ENCODE data around the gene CCP110. TPM values are rescaled to one million over a fixed set of nuclear protein-coding genes. Genes with fewer than 3 reads are reported as not detected.
A peak's percentile ranks its signal among the peaks of the same experiment; 100 is the strongest.

Gene CCP110
- total RNA-seq, 1 experiment from 2014 or later, result 30.1 TPM

GRCh38 chr16:19484096-19484495, 39.6 kb upstream of the CCP110 start:
- Histone ChIP-seq H4K20me1 (ENCODE audit: insufficient read depth, low read depth, low read length) (no peaks in the 10 kb centered on the region), H3K4me3 (ENCODE audit: low read length) (no peak overlapping the region), H3K4me1 (ENCODE audit: low read length) (no peaks in the 10 kb centered on the region), H3K36me3 (ENCODE audit: insufficient read depth, low read length) (no peaks in the 10 kb centered on the region), H3K4me2 (ENCODE audit: low read depth, low read length, poor library complexity, severe bottlenecking) (no peak overlapping the region), H3K27me3 (ENCODE audit: low read length) (no peaks in the 10 kb centered on the region), H2AFZ (ENCODE audit: low read length) (no peak overlapping the region), H3K9me3 (ENCODE audit: low read length) (no peaks in the 10 kb centered on the region), H3K27ac (ENCODE audit: low read length) (no peak overlapping the region), H3K79me2 (ENCODE audit: low read length) (no peaks in the 10 kb centered on the region), H3K9ac (ENCODE audit: low read length) (no peak overlapping the region), H3K9me2 (replicated peaks; ENCODE audit: insufficient read depth, low read length) (no peaks in the 10 kb centered on the region)
- DNase-seq, result no peak

GRCh38 chr16:19485611-19486010, 38.1 kb upstream of the CCP110 start:
- no peaks in the 10 kb centered on the region for H4K20me1 ChIP-seq (ENCODE audit: insufficient read depth, low read depth, low read length)
- H3K9me2 ChIP-seq (replicated peaks; ENCODE audit: insufficient read depth, low read length), result no peaks in the 10 kb centered on the region
- DNase-seq, result no peak
- H3K36me3 ChIP-seq (ENCODE audit: insufficient read depth, low read length), result no peaks in the 10 kb centered on the region
- H3K4me3 ChIP-seq (ENCODE audit: low read length), result no peak overlapping the region
- no peak overlapping the region for H2AFZ ChIP-seq (ENCODE audit: low read length)
- no peaks in the 10 kb centered on the region for H3K79me2 ChIP-seq (ENCODE audit: low read length)
- no peak overlapping the region for H3K4me2 ChIP-seq (ENCODE audit: low read depth, low read length, poor library complexity, severe bottlenecking)
- no peak overlapping the region for H3K27ac ChIP-seq (ENCODE audit: low read length)
- H3K4me1 ChIP-seq (ENCODE audit: low read length), result no peaks in the 10 kb centered on the region
- no peaks in the 10 kb centered on the region for H3K27me3 ChIP-seq (ENCODE audit: low read length)
- no peaks in the 10 kb centered on the region for H3K9me3 ChIP-seq (ENCODE audit: low read length)
- H3K9ac ChIP-seq (ENCODE audit: low read length), result no peak overlapping the region

DNA sequence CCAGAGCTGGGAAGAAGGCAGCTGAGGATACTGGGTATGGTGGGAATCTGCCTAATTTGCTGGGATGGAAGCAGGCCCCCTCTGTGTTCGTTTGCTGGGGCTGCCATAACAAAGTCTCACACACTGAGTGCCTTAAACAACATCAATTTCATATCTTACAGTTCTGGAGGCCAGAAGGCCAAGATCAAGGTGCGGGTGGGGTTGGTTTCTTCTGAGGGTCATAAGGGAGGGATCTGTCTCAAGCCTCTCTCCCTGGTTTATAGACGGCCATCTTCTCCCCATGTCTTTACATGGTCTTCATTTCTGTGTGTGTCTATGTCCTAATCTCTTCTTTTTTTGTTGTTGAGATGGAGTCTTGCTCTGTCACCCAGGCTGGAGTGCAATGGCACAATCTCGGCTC, 37.7 kb upstream of the CCP110 start:
- H3K9ac ChIP-seq (ENCODE audit: low read length), result no peak overlapping the region
- no peaks in the 10 kb centered on the region for H3K79me2 ChIP-seq (ENCODE audit: low read length)
- H3K4me3 ChIP-seq (ENCODE audit: low read length), result no peak overlapping the region
- no peaks in the 10 kb centered on the region for H3K4me1 ChIP-seq (ENCODE audit: low read length)
- no peak overlapping the region for H2AFZ ChIP-seq (ENCODE audit: low read length)
- H3K27me3 ChIP-seq (ENCODE audit: low read length), result no peaks in the 10 kb centered on the region
- no peaks in the 10 kb centered on the region for H3K9me2 ChIP-seq (replicated peaks; ENCODE audit: insufficient read depth, low read length)
- no peak for DNase-seq
- no peaks in the 10 kb centered on the region for H3K9me3 ChIP-seq (ENCODE audit: low read length)
- H3K4me2 ChIP-seq (ENCODE audit: low read depth, low read length, poor library complexity, severe bottlenecking), result no peak overlapping the region
- no peaks in the 10 kb centered on the region for H4K20me1 ChIP-seq (ENCODE audit: insufficient read depth, low read depth, low read length)
- H3K27ac ChIP-seq (ENCODE audit: low read length), result no peak overlapping the region
- no peaks in the 10 kb centered on the region for H3K36me3 ChIP-seq (ENCODE audit: insufficient read depth, low read length)

DNA sequence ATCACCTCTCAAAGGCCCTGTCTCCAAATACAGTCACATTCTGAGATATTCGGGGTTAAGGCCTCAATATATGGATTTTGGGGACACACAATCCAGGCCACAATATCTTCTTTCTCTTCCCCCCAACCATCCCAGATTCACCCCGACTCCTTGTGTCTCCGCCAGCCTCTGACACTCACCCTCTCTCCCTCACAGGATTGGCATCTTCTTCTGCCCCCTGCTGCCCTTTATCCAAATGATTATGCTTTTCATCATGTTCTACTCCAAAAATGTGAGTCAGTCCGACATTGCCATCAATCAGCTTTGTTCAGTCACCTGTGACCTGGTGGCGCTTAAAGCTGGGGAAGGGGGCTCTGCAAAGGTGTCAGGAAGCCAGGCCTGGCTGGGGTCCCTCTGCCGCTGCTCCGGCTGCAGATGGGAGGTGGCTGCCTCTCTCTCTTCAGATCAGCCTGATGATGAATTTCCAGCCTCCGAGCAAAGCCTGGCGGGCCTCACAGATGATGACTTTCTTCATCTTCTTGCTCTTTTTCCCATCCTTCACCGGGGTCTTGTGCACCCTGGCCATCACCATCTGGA, 36.9 kb upstream of the CCP110 start:
- H3K27me3 ChIP-seq (ENCODE audit: low read length), result no peaks in the 10 kb centered on the region
- DNase-seq, result peak; percentile 47
- no peaks in the 10 kb centered on the region for H3K9me2 ChIP-seq (replicated peaks; ENCODE audit: insufficient read depth, low read length)
- no peaks in the 10 kb centered on the region for H3K4me1 ChIP-seq (ENCODE audit: low read length)
- H2AFZ ChIP-seq (ENCODE audit: low read length), result no peak overlapping the region
- H3K79me2 ChIP-seq (ENCODE audit: low read length), result no peaks in the 10 kb centered on the region
- no peak overlapping the region for H3K4me2 ChIP-seq (ENCODE audit: low read depth, low read length, poor library complexity, severe bottlenecking)
- H3K36me3 ChIP-seq (ENCODE audit: insufficient read depth, low read length), result no peaks in the 10 kb centered on the region
- H3K9ac ChIP-seq (ENCODE audit: low read length), result no peak overlapping the region
- H3K9me3 ChIP-seq (ENCODE audit: low read length), result no peaks in the 10 kb centered on the region
- H3K4me3 ChIP-seq (ENCODE audit: low read length), result no peak overlapping the region
- no peaks in the 10 kb centered on the region for H4K20me1 ChIP-seq (ENCODE audit: insufficient read depth, low read depth, low read length)
- H3K27ac ChIP-seq (ENCODE audit: low read length), result no peak overlapping the region

DNA sequence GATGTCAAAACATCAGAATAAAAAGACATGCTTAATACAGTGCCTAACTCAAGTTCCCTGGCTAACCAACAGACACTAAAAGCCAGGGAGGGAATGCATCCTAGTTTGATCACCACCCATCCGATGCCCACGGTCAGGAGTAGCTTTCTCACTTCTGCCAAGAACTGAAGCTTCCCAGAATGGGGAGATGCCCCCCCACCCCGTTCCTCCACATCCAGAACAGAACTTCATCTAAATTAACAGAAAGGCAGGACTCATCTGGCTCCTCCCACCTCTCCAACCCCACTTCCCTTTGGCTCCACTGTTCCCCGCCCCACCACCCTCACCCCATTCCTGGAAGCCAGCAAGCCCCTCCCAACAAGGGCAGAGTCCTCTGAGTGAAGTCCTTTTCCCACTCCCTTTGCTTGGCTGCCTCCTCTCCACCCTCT, 35.5 kb upstream of the CCP110 start:
- no peak overlapping the region for H3K4me3 ChIP-seq (ENCODE audit: low read length)
- H3K9ac ChIP-seq (ENCODE audit: low read length), result no peak overlapping the region
- no peaks in the 10 kb centered on the region for H3K79me2 ChIP-seq (ENCODE audit: low read length)
- H3K4me1 ChIP-seq (ENCODE audit: low read length), result no peaks in the 10 kb centered on the region
- no peaks in the 10 kb centered on the region for H3K36me3 ChIP-seq (ENCODE audit: insufficient read depth, low read length)
- DNase-seq, result no peak
- H3K9me2 ChIP-seq (replicated peaks; ENCODE audit: insufficient read depth, low read length), result no peaks in the 10 kb centered on the region
- no peaks in the 10 kb centered on the region for H4K20me1 ChIP-seq (ENCODE audit: insufficient read depth, low read depth, low read length)
- H3K27me3 ChIP-seq (ENCODE audit: low read length), result no peaks in the 10 kb centered on the region
- H3K4me2 ChIP-seq (ENCODE audit: low read depth, low read length, poor library complexity, severe bottlenecking), result no peak overlapping the region
- H2AFZ ChIP-seq (ENCODE audit: low read length), result no peak overlapping the region
- no peaks in the 10 kb centered on the region for H3K9me3 ChIP-seq (ENCODE audit: low read length)
- no peak overlapping the region for H3K27ac ChIP-seq (ENCODE audit: low read length)

DNA sequence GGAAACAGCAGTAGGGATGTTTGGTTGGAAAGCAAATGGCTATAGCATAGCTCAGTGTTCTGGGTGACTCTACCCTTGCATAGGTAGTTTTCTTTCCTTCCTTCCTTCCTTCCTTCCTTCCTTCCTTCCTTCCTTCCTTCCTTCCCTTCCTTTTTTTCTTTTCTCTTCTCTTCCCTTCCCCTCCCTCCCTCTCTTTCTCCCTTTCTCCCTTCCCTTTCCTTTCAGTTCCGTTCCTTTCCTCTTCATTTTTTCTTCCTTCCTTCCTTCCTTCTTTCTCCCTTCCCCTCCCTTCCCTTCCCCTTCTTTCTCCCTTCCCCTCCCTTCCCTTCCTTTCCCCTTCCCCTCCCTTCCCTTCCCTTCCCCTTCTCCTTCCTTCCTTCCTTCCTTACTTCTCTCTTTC, 33.1 kb upstream of the CCP110 start:
- no peaks in the 10 kb centered on the region for H3K27me3 ChIP-seq (ENCODE audit: low read length)
- H4K20me1 ChIP-seq (ENCODE audit: insufficient read depth, low read depth, low read length), result no peaks in the 10 kb centered on the region
- H3K4me2 ChIP-seq (ENCODE audit: low read depth, low read length, poor library complexity, severe bottlenecking), result no peak overlapping the region
- no peak for DNase-seq
- no peak overlapping the region for H3K27ac ChIP-seq (ENCODE audit: low read length)
- H3K36me3 ChIP-seq (ENCODE audit: insufficient read depth, low read length), result no peaks in the 10 kb centered on the region
- H3K9me3 ChIP-seq (ENCODE audit: low read length), result no peaks in the 10 kb centered on the region
- H3K4me1 ChIP-seq (ENCODE audit: low read length), result peaks cover 8% of the 10 kb centered on the region
- H3K4me3 ChIP-seq (ENCODE audit: low read length), result no peak overlapping the region
- no peaks in the 10 kb centered on the region for H3K79me2 ChIP-seq (ENCODE audit: low read length)
- H2AFZ ChIP-seq (ENCODE audit: low read length), result no peak overlapping the region
- H3K9ac ChIP-seq (ENCODE audit: low read length), result no peak overlapping the region
- no peaks in the 10 kb centered on the region for H3K9me2 ChIP-seq (replicated peaks; ENCODE audit: insufficient read depth, low read length)

GRCh38 chr16:19497176-19497575, 26.6 kb upstream of the CCP110 start:
- H3K36me3 ChIP-seq (ENCODE audit: insufficient read depth, low read length), result peaks cover 9% of the 10 kb centered on the region; the same call in 1 of the 2 replicates
- no peaks in the 10 kb centered on the region for H3K27me3 ChIP-seq (ENCODE audit: low read length)
- H2AFZ ChIP-seq (ENCODE audit: low read length), result no peak overlapping the region
- no peaks in the 10 kb centered on the region for H3K79me2 ChIP-seq (ENCODE audit: low read length)
- H3K4me2 ChIP-seq (ENCODE audit: low read depth, low read length, poor library complexity, severe bottlenecking), result no peak overlapping the region
- no peak overlapping the region for H3K4me3 ChIP-seq (ENCODE audit: low read length)
- DNase-seq, result no peak
- peaks cover 8% of the 10 kb centered on the region for H3K4me1 ChIP-seq (ENCODE audit: low read length)
- no peaks in the 10 kb centered on the region for H3K9me3 ChIP-seq (ENCODE audit: low read length)
- no peak overlapping the region for H3K9ac ChIP-seq (ENCODE audit: low read length)
- no peak overlapping the region for H3K27ac ChIP-seq (ENCODE audit: low read length)
- no peaks in the 10 kb centered on the region for H4K20me1 ChIP-seq (ENCODE audit: insufficient read depth, low read depth, low read length)
- no peaks in the 10 kb centered on the region for H3K9me2 ChIP-seq (replicated peaks; ENCODE audit: insufficient read depth, low read length)

DNA sequence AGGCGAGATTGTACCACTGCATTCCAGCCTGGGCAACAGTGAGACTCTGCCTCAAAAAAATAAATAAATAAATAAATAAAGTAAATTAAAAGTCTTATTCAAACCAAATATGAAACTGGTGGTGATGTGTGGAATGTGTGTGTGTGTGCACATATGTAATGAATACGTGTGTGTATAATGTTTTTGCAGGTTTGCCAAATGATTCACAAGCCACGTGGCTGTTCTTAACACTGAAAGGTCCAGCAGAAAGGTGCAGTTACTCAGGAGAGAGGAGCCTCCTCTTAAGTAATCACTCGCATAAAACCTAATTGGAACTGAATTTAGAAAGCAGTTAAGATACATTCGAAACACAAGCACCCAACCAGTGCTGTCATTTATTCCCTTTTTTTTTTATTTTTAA, 24.7 kb upstream of the CCP110 start:
- no peaks in the 10 kb centered on the region for H3K9me2 ChIP-seq (replicated peaks; ENCODE audit: insufficient read depth, low read length)

More for the DNA sequence above, 24.7 kb upstream of the CCP110 start:
- Histone ChIP-seq H3K36me3 (ENCODE audit: insufficient read depth, low read length) (peaks cover 24% of the 10 kb centered on the region; the same call in 1 of the 2 replicates), H2AFZ (ENCODE audit: low read length) (no peak overlapping the region), H3K4me2 (ENCODE audit: low read depth, low read length, poor library complexity, severe bottlenecking) (no peak overlapping the region), H3K27me3 (ENCODE audit: low read length) (no peaks in the 10 kb centered on the region), H3K9ac (ENCODE audit: low read length) (no peak overlapping the region), H3K79me2 (ENCODE audit: low read length) (no peaks in the 10 kb centered on the region), H3K4me3 (ENCODE audit: low read length) (no peak overlapping the region), H3K27ac (ENCODE audit: low read length) (no peak overlapping the region), H3K9me3 (ENCODE audit: low read length) (no peaks in the 10 kb centered on the region), H3K4me1 (ENCODE audit: low read length) (peaks cover 2% of the 10 kb centered on the region), H4K20me1 (ENCODE audit: insufficient read depth, low read depth, low read length) (no peaks in the 10 kb centered on the region)
- DNase-seq, result no peak

Data from Karpas-422 (cell line).